ENCODE data around the gene MDM2. TPM values are rescaled to one million over a fixed set of nuclear protein-coding genes. Genes with fewer than 3 reads are reported as not detected.
A peak's percentile ranks its signal among the peaks of the same experiment; 100 is the strongest.

The MDM2 gene
- total and polyA plus RNA-seq, 2 donors (not counting 1 experiment from before 2014, with no cell fraction given), result 46.6 to 240 TPM

DNA sequence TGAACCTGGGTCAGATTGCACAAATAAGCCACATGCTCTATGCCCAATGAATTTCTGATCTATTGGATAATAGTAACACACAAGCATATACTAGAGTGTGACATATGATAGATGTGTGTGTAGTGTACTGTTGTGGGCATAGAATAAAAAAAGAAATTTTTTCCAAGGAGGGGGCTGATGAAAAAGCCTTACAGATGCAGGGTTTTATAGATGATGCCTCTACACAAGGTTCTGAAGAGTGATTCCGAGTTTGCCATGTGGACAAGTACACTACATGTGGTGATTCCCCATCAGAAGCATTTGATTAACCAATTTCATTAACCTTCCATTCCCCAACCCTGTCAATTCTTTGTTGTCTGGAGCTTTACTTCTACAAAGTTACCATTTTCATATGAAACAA, 79.7 kb downstream of the MDM2 start:
- Histone ChIP-seq H4K20me1 (ENCODE audit: control insufficient read depth, extremely low read depth, insufficient read depth, low read length) (no peaks in the 10 kb centered on the region), H2AFZ (ENCODE audit: low read length) (no peak overlapping the region)

DNA sequence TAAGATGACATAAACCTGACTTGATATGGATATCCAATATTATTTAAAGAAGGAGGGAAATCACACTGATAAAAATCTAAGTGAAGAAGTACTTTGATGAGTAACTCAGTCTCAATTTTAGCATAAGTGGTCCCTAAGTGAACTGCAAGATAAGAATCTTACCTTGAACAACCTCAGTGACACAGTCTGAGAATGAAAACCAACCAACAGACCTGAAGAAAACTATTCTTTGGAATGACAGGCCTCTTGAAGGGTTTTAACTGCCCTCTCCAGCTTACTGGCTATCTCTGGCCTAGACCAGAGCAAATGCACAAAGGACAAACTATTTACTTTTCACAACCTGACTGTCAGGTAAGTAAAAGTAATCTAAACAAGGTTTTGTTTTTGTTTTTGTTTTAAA, 80.3 kb downstream of the MDM2 start:
- Histone ChIP-seq H3K4me1 (ENCODE audit: control insufficient read depth, extremely low read depth, insufficient read depth, low read length) (no peaks in the 10 kb centered on the region), H3K4me3 (replicated peaks in 1 of 4; ENCODE audit: control extremely low read depth in 1 of 4, insufficient read depth in 1 of 4, low read depth in 3 of 4, low read length in 4 of 4) (no peak overlapping the region)

More for the DNA sequence above, 79.7 kb downstream of the MDM2 start:
- Histone ChIP-seq H3K27ac (ENCODE audit: insufficient read depth, low read length) (no peak overlapping the region), H3K4me1 (ENCODE audit: control insufficient read depth, extremely low read depth, insufficient read depth, low read length) (no peaks in the 10 kb centered on the region), H3K36me3 (ENCODE audit: control insufficient read depth, insufficient read depth, low read length) (no peaks in the 10 kb centered on the region), H3K9me3 (ENCODE audit: control insufficient read depth, insufficient read depth, low read depth, low read length) (no peaks in the 10 kb centered on the region), H3K9ac (ENCODE audit: insufficient read depth, low read length) (no peak overlapping the region), H3K4me2 (ENCODE audit: extremely low read depth, insufficient read depth, low read length) (no peak overlapping the region), H3K4me3 (replicated peaks in 1 of 4; ENCODE audit: control extremely low read depth in 1 of 4, insufficient read depth in 1 of 4, low read depth in 3 of 4, low read length in 4 of 4) (no peak overlapping the region), H3K27me3 (ENCODE audit: control insufficient read depth, insufficient read depth, low read length) (no peaks in the 10 kb centered on the region), H3K79me2 (ENCODE audit: control insufficient read depth, insufficient read depth, low read length) (no peaks in the 10 kb centered on the region)
- no peak for DNase-seq (ENCODE audit: low read depth in 2 of 2)
- TF ChIP-seq, protein P1, sequence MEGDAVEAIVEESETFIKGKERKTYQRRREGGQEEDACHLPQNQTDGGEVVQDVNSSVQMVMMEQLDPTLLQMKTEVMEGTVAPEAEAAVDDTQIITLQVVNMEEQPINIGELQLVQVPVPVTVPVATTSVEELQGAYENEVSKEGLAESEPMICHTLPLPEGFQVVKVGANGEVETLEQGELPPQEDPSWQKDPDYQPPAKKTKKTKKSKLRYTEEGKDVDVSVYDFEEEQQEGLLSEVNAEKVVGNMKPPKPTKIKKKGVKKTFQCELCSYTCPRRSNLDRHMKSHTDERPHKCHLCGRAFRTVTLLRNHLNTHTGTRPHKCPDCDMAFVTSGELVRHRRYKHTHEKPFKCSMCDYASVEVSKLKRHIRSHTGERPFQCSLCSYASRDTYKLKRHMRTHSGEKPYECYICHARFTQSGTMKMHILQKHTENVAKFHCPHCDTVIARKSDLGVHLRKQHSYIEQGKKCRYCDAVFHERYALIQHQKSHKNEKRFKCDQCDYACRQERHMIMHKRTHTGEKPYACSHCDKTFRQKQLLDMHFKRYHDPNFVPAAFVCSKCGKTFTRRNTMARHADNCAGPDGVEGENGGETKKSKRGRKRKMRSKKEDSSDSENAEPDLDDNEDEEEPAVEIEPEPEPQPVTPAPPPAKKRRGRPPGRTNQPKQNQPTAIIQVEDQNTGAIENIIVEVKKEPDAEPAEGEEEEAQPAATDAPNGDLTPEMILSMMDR (conservative IDR thresholded peaks at IDR 0.05 in 1 of 2, IDR thresholded peaks at IDR 0.05 in 1 of 2; ENCODE audit: low read depth in 1 of 2, low read length in 2 of 2), result no peak

DNA sequence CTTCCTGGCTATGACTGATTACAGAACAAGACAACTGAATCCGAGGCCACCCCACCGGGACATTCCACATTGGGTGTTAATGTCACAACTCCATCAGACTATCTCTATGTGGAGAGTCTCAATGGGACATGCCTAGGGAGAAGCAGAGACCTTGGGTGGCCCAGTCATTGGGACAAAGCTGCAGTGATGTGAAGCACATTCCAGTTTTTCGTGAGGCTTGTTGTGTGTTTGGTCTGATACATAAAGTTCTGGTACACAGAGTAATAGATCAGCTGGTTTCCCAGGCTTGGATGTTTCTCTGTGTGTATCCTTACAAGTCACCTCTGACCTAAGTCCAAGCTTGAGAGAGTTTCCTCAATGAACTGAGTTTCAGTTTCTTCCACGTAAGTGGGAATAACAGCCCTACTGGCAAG, 82.7 kb downstream of the MDM2 start:
- Histone ChIP-seq H3K9me3 (ENCODE audit: control insufficient read depth, insufficient read depth, low read depth, low read length) (no peaks in the 10 kb centered on the region), H3K27ac (ENCODE audit: insufficient read depth, low read length) (no peak overlapping the region), H3K9ac (ENCODE audit: insufficient read depth, low read length) (no peak overlapping the region), H3K79me2 (ENCODE audit: control insufficient read depth, insufficient read depth, low read length) (no peaks in the 10 kb centered on the region), H3K27me3 (ENCODE audit: control insufficient read depth, insufficient read depth, low read length) (no peaks in the 10 kb centered on the region), H2AFZ (ENCODE audit: low read length) (no peak overlapping the region), H4K20me1 (ENCODE audit: control insufficient read depth, extremely low read depth, insufficient read depth, low read length) (no peaks in the 10 kb centered on the region), H3K4me1 (ENCODE audit: control insufficient read depth, extremely low read depth, insufficient read depth, low read length) (no peaks in the 10 kb centered on the region), H3K4me3 (replicated peaks in 1 of 4; ENCODE audit: control extremely low read depth in 1 of 4, insufficient read depth in 1 of 4, low read depth in 3 of 4, low read length in 4 of 4) (no peak overlapping the region), H3K36me3 (ENCODE audit: control insufficient read depth, insufficient read depth, low read length) (no peaks in the 10 kb centered on the region), H3K4me2 (ENCODE audit: extremely low read depth, insufficient read depth, low read length) (no peak overlapping the region)
- TF ChIP-seq, protein P1 (conservative IDR thresholded peaks at IDR 0.05 in 1 of 2, IDR thresholded peaks at IDR 0.05 in 1 of 2; ENCODE audit: low read depth in 1 of 2, low read length in 2 of 2), result no peak
- TF ChIP-seq EZH2 (IDR thresholded peaks at IDR 0.05; ENCODE audit: low read length, missing control alignments), result no peak
- DNase-seq (ENCODE audit: low read depth in 2 of 2), result peak in 1 of 2 donors; percentile 32

More for the DNA sequence above, 80.3 kb downstream of the MDM2 start:
- H3K9ac ChIP-seq (ENCODE audit: insufficient read depth, low read length), result no peak overlapping the region
- TF ChIP-seq EZH2 (IDR thresholded peaks at IDR 0.05; ENCODE audit: low read length, missing control alignments), result no peak
- TF ChIP-seq, protein P1 (conservative IDR thresholded peaks at IDR 0.05 in 1 of 2, IDR thresholded peaks at IDR 0.05 in 1 of 2; ENCODE audit: low read depth in 1 of 2, low read length in 2 of 2), result no peak
- no peak overlapping the region for H3K4me2 ChIP-seq (ENCODE audit: extremely low read depth, insufficient read depth, low read length)
- no peak overlapping the region for H3K27ac ChIP-seq (ENCODE audit: insufficient read depth, low read length)
- no peaks in the 10 kb centered on the region for H3K79me2 ChIP-seq (ENCODE audit: control insufficient read depth, insufficient read depth, low read length)
- no peaks in the 10 kb centered on the region for H4K20me1 ChIP-seq (ENCODE audit: control insufficient read depth, extremely low read depth, insufficient read depth, low read length)
- H3K27me3 ChIP-seq (ENCODE audit: control insufficient read depth, insufficient read depth, low read length), result no peaks in the 10 kb centered on the region
- no peak for DNase-seq (ENCODE audit: low read depth in 2 of 2)
- H2AFZ ChIP-seq (ENCODE audit: low read length), result no peak overlapping the region
- no peaks in the 10 kb centered on the region for H3K36me3 ChIP-seq (ENCODE audit: control insufficient read depth, insufficient read depth, low read length)
- H3K9me3 ChIP-seq (ENCODE audit: control insufficient read depth, insufficient read depth, low read depth, low read length), result no peaks in the 10 kb centered on the region
